SK-N-SH (cell line): ENCODE measurements around the gene TXNDC5.
"Not testable (repeated sequence)": the region's sequence is repeated elsewhere in the genome, so short reads cannot be mapped to it uniquely, and the experiment has no call there.

Experiments used
- EP300 ChIP-seq, 2 experiments: IDR thresholded peaks; 2 replicates each; pipeline versions ENCODE4 v1.4.0 to v1.6.1; 2012; ENCODE audit warnings: borderline replicate concordance in 1 of 2, low read depth in 1 of 2, low read length in 1 of 2
- GABPA ChIP-seq: IDR thresholded peaks from 2 replicates; pipeline ENCODE4 v1.4.0; 2012; ENCODE audit warnings: low read depth, mild to moderate bottlenecking
- REST ChIP-seq: IDR thresholded peaks from 2 replicates; pipeline ENCODE4 v1.6.1; 2012; ENCODE audit warnings: mild to moderate bottlenecking, low read depth, low read length, moderate library complexity
- TCF12 ChIP-seq: IDR thresholded peaks from 2 replicates; pipeline ENCODE4 v1.4.0; 2012
- TF ChIP-seq, protein P1 (sequence below): fragments of 200-600 bp; sonication (generic); IDR thresholded peaks from 2 replicates; pipeline ENCODE4 v1.6.1; 2017; ENCODE audit warnings: antibody characterized with exemption, mild to moderate bottlenecking, moderate library complexity

DNA sequence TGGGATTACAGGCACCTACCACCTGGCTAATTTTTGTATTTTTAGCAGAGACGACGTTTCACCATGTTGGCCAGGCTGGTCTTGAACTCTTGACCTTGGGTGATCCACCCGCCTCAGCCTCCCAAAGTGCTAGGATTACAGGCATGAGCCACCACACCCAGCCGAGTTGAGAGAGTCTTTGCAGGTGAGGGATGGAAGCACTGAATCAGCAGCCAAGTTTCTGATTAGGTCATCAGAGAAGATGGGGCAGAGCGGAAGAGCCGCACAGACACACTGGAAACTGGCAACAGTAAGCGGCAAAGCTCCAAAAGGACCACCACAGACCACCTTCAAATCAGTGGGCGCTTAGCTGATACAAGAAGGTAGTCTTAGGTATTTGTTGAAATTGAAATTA is 12.4 kb downstream of the TXNDC5 start:
- TF ChIP-seq, protein P1, sequence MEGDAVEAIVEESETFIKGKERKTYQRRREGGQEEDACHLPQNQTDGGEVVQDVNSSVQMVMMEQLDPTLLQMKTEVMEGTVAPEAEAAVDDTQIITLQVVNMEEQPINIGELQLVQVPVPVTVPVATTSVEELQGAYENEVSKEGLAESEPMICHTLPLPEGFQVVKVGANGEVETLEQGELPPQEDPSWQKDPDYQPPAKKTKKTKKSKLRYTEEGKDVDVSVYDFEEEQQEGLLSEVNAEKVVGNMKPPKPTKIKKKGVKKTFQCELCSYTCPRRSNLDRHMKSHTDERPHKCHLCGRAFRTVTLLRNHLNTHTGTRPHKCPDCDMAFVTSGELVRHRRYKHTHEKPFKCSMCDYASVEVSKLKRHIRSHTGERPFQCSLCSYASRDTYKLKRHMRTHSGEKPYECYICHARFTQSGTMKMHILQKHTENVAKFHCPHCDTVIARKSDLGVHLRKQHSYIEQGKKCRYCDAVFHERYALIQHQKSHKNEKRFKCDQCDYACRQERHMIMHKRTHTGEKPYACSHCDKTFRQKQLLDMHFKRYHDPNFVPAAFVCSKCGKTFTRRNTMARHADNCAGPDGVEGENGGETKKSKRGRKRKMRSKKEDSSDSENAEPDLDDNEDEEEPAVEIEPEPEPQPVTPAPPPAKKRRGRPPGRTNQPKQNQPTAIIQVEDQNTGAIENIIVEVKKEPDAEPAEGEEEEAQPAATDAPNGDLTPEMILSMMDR, result not testable (repeated sequence)
- TF ChIP-seq EP300 (IDR thresholded peaks at IDR 0.05; ENCODE audit: borderline replicate concordance in 1 of 2, low read depth in 1 of 2, low read length in 1 of 2); REST; GABPA; TCF12: not testable (repeated sequence)
